Ureter (tissue), 1 donor: ENCODE measurements around the gene CARD18. TPM values are rescaled to one million over a fixed set of nuclear protein-coding genes. Genes with fewer than 3 reads are reported as not detected.

ENCODE experiments used
- DNase-seq: peaks from one replicate; pipeline ENCODE4 v3.0.0-alpha.2; 2020; ENCODE audit warnings: low spot score
- total RNA-seq: library from RNA; stranded (reverse); gene quantifications from one replicate; pipeline ENCODE4 v1.2.4, GENCODE V29; 2023
- donor health status: DM: yes; HTN: yes; CAD: no.

The CARD18 gene
- not detected for total RNA-seq

- DNase-seq: no peak
Observed at GRCh38 chr11:105139669-105140068, at the start of gene CARD18. CARD18 (minus strand) TSS chr11:105139769; CDS start chr11:105139726, 43 bp downstream.

GRCh38 chr11:105183987-105184386 lies 44.4 kb upstream of the CARD18 start:
- DNase-seq: no peak

- DNase-seq: no peak
Observed at GRCh38 chr11:105183426-105183825, 43.9 kb upstream of the CARD18 start.

GRCh38 chr11:105181521-105181920 lies 42.0 kb upstream of the CARD18 start:
- no peak for DNase-seq

- DNase-seq: no peak
Observed at GRCh38 chr11:105181100-105181499, 41.5 kb upstream of the CARD18 start.

- no peak for DNase-seq
Observed at GRCh38 chr11:105179542-105180278, 40.1 kb upstream of the CARD18 start.

- no peak for DNase-seq
Observed at GRCh38 chr11:105177658-105178057, 38.1 kb upstream of the CARD18 start.

GRCh38 chr11:105168457-105168856 lies 28.9 kb upstream of the CARD18 start:
- DNase-seq: no peak

GRCh38 chr11:105167244-105167643 lies 27.7 kb upstream of the CARD18 start:
- DNase-seq: no peak

GRCh38 chr11:105164208-105164607 lies 24.6 kb upstream of the CARD18 start:
- no peak for DNase-seq

GRCh38 chr11:105162506-105162905 lies 22.9 kb upstream of the CARD18 start:
- no peak for DNase-seq

- no peak for DNase-seq
Observed at GRCh38 chr11:105158436-105158835, 18.9 kb upstream of the CARD18 start.

- DNase-seq: no peak
Observed at GRCh38 chr11:105156720-105157119, 17.2 kb upstream of the CARD18 start.

- DNase-seq: no peak
Observed at GRCh38 chr11:105156231-105156630, 16.7 kb upstream of the CARD18 start.

- no peak for DNase-seq
Observed at GRCh38 chr11:105155679-105156078, 16.1 kb upstream of the CARD18 start.

- DNase-seq: no peak
Observed at GRCh38 chr11:105153392-105153791, 13.8 kb upstream of the CARD18 start.

GRCh38 chr11:105152560-105152959 lies 13.0 kb upstream of the CARD18 start:
- DNase-seq: no peak

GRCh38 chr11:105152021-105152512 lies 12.5 kb upstream of the CARD18 start:
- no peak for DNase-seq

- no peak for DNase-seq
Observed at GRCh38 chr11:105149477-105149876, 9.9 kb upstream of the CARD18 start.

GRCh38 chr11:105148241-105148640 lies 8.7 kb upstream of the CARD18 start:
- DNase-seq: no peak

- no peak for DNase-seq
Observed at GRCh38 chr11:105144887-105145286, 5.3 kb upstream of the CARD18 start.

GRCh38 chr11:105142167-105142566 lies 2.6 kb upstream of the CARD18 start:
- DNase-seq: no peak

- no peak for DNase-seq
Observed at GRCh38 chr11:105137286-105137685, 2.3 kb downstream of the CARD18 start.

GRCh38 chr11:105135883-105136282 lies 3.7 kb downstream of the CARD18 start:
- DNase-seq: no peak
